VCaP (cell line): ENCODE results near the gene POLR3A.
A peak's percentile ranks its signal among the peaks of the same experiment; 100 is the strongest.

Experiments used
- H3K27ac ChIP-seq: fragments of 450-650 bp; 2 replicates; pipeline ENCODE4 v1.5.1; 2017
- TF ChIP-seq, protein P1 (sequence below): fragments of 450-650 bp; conservative IDR thresholded peaks from 2 replicates; pipeline ENCODE4 v1.5.1; 2017; ENCODE audit warnings: mild to moderate bottlenecking, moderate library complexity

POLR3A gene

DNA sequence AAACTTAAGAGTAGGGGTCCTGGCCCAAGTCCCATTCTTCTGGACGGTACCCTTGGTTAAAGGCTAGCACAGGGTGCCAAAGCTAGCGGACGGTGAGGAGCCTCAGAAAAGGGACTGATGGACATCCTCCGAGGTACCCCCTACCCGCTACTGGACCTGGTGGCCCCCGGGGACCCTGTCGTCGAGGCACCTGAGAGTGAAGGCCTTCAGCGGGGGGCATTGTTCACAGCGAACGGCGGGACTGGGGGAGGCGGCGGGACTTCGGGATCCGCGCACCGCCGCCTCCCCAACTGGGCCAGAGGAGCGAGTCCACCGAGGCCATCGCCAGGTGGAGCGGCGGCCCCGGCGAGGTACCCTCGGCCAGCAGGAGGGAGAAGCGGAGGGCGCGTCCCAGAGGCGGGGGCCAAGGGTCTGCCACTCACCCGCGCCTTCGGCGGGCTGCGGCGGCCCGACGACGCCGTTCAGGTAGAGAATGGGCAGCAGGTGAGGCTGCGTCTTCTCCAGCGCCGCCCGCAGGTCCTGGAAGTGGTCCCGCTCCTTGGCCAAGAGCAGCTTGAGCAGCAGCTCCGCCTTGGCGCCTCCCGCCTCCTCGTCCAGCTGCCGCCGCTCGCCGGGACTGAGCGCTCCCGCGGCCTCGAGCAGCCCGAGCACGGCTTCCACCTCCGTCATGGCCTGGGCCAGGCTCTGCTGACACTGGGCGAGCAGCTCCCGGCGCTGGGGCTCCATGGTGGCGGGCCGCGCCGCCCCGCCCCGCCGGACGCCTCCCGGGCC is 103.3 kb downstream of the POLR3A start:
- TF ChIP-seq, protein P1, sequence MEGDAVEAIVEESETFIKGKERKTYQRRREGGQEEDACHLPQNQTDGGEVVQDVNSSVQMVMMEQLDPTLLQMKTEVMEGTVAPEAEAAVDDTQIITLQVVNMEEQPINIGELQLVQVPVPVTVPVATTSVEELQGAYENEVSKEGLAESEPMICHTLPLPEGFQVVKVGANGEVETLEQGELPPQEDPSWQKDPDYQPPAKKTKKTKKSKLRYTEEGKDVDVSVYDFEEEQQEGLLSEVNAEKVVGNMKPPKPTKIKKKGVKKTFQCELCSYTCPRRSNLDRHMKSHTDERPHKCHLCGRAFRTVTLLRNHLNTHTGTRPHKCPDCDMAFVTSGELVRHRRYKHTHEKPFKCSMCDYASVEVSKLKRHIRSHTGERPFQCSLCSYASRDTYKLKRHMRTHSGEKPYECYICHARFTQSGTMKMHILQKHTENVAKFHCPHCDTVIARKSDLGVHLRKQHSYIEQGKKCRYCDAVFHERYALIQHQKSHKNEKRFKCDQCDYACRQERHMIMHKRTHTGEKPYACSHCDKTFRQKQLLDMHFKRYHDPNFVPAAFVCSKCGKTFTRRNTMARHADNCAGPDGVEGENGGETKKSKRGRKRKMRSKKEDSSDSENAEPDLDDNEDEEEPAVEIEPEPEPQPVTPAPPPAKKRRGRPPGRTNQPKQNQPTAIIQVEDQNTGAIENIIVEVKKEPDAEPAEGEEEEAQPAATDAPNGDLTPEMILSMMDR = peak; percentile 23; the same call in 1 of the 2 replicates
- peak overlapping the region; percentile 80 for H3K27ac ChIP-seq

- H3K27ac ChIP-seq = peak overlapping the region; percentile 80
- TF ChIP-seq, protein P1 = no peak
Measured at GRCh38 chr10:77925410-77925794, 103.9 kb downstream of the POLR3A start.

- H3K27ac ChIP-seq = no peak overlapping the region
- TF ChIP-seq, protein P1 = no peak
Measured at GRCh38 chr10:77922566-77923179, 106.6 kb downstream of the POLR3A start.

GRCh38 chr10:77922055-77922454 is 107.3 kb downstream of the POLR3A start:
- no peak overlapping the region for H3K27ac ChIP-seq
- TF ChIP-seq, protein P1 = no peak

- TF ChIP-seq, protein P1 = no peak
Measured at GRCh38 chr10:77921395-77921794, 107.9 kb downstream of the POLR3A start.

GRCh38 chr10:77920495-77920894 is 108.8 kb downstream of the POLR3A start:
- no peak overlapping the region for H3K27ac ChIP-seq
- TF ChIP-seq, protein P1 = no peak

More at GRCh38 chr10:77921395-77921794, 107.9 kb downstream of the POLR3A start:
- no peak overlapping the region for H3K27ac ChIP-seq

- TF ChIP-seq, protein P1 = no peak
- H3K27ac ChIP-seq = no peak overlapping the region
Measured at GRCh38 chr10:77919713-77920108, 109.6 kb downstream of the POLR3A start.
